Measurements from ENCODE around the gene WDR18. TPM values are rescaled to one million over a fixed set of nuclear protein-coding genes. Genes with fewer than 3 reads are reported as not detected.

WDR18 gene
- total and polyA plus RNA-seq, 2 experiments from 2014 or later: 155 to 157 TPM

DNA sequence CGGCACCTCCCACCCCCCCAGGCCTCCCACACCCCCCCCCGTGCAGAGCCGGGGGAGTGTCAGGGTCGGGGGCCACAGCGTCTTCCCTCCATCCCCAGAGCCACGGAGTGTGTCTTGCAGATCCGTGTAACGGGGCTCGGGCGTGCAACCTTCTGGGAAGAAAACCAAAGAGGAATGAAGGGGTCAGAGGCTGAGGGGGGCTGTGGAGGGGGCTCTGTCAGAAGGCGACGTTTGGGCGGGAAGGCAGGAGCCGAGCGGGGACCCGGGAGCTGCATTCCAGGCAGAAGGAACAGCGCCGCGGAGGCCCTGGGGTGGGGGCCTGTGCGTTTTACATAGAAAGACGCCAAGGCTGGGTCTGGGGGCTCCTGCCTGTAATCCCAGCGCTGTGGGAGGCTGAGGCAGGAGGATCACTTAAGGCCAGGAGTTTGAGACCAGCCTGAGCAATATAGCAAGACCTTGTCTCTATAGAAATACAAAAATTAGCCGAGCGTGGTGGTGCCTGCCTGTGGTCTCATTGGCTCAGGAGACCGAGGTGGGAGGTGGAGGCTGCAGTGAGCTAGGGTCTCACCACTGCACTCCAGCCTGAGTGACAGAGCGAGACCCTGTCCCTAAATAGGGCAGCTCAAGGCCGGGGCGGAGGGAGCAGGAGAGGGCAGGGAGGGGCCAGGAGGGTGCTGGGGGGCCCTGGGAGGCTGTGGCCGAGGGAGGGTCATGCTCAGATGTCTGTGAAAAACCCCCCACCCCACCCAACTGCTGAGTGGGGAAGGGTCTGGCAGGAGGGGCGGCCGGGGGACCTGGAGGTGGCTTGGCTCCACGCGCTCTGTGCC, 30.5 kb upstream of the WDR18 start:
- H3K4me3 Mint-ChIP-seq: peak overlapping the region; percentile 17; the same call in 2 of the 3 replicates
- Histone ChIP-seq H4K20me1 (replicated peaks; ENCODE audit: insufficient read depth) (no peaks in the 10 kb centered on the region; the same call in 1 of the 2 replicates), H3K27me3 (ENCODE audit: insufficient read depth) (no peaks in the 10 kb centered on the region), H3K4me1 (ENCODE audit: insufficient read depth) (peaks cover 36% of the 10 kb centered on the region), H3K79me2 (replicated peaks; ENCODE audit: insufficient read depth) (peaks cover 41% of the 10 kb centered on the region), H3K9me2 (ENCODE audit: insufficient read depth) (no peaks in the 10 kb centered on the region), H3K4me3 (peak overlapping the region; percentile 47; the same call in 1 of the 2 replicates), H3K27ac (ENCODE audit: low read depth) (peak overlapping the region; percentile 86), H3K36me3 (ENCODE audit: insufficient read depth) (no peaks in the 10 kb centered on the region), H2AFZ (no peak overlapping the region; the same call in 1 of the 2 replicates), H3F3A (replicated peaks; ENCODE audit: low read depth) (peaks cover 17% of the 10 kb centered on the region; the same call in 1 of the 2 replicates), H3K4me2 (peak overlapping the region; percentile 82)
- H3K27me3 Mint-ChIP-seq (ENCODE audit: insufficient read depth, low read depth, poor library complexity): peaks cover 16% of the 10 kb centered on the region
- no peaks in the 10 kb centered on the region for H3K9me3 Mint-ChIP-seq
- no peaks in the 10 kb centered on the region for H3K36me3 Mint-ChIP-seq (ENCODE audit: low read depth)
- peaks cover 18% of the 10 kb centered on the region; the same call in 2 of the 3 replicates for H3K4me1 Mint-ChIP-seq
- H3K27ac Mint-ChIP-seq: peak overlapping the region; percentile 88
- ATAC-seq (peak; percentile 17), DNase-seq (ENCODE audit: low spot score) (peak; percentile 69)
- no peak for TF ChIP-seq CREB1 (CRISPR knock-in tag; IDR thresholded peaks at IDR 0.05; ENCODE audit: low read depth)
- TF ChIP-seq ETS1 (IDR thresholded peaks at IDR 0.05): no peak
- no peak for TF ChIP-seq POLR2AphosphoS5 (IDR thresholded peaks at IDR 0.05; ENCODE audit: low read depth)
- no peak for TF ChIP-seq NANOG (IDR thresholded peaks at IDR 0.05; ENCODE audit: borderline replicate concordance)
- TF ChIP-seq, protein P1, sequence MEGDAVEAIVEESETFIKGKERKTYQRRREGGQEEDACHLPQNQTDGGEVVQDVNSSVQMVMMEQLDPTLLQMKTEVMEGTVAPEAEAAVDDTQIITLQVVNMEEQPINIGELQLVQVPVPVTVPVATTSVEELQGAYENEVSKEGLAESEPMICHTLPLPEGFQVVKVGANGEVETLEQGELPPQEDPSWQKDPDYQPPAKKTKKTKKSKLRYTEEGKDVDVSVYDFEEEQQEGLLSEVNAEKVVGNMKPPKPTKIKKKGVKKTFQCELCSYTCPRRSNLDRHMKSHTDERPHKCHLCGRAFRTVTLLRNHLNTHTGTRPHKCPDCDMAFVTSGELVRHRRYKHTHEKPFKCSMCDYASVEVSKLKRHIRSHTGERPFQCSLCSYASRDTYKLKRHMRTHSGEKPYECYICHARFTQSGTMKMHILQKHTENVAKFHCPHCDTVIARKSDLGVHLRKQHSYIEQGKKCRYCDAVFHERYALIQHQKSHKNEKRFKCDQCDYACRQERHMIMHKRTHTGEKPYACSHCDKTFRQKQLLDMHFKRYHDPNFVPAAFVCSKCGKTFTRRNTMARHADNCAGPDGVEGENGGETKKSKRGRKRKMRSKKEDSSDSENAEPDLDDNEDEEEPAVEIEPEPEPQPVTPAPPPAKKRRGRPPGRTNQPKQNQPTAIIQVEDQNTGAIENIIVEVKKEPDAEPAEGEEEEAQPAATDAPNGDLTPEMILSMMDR (conservative IDR thresholded peaks at IDR 0.05; ENCODE audit: low read depth in 2 of 2): no peak
- no peak for TF ChIP-seq EZH2 (IDR thresholded peaks at IDR 0.05; ENCODE audit: low read depth, unreplicated experiment)
- TF ChIP-seq, protein P2, sequence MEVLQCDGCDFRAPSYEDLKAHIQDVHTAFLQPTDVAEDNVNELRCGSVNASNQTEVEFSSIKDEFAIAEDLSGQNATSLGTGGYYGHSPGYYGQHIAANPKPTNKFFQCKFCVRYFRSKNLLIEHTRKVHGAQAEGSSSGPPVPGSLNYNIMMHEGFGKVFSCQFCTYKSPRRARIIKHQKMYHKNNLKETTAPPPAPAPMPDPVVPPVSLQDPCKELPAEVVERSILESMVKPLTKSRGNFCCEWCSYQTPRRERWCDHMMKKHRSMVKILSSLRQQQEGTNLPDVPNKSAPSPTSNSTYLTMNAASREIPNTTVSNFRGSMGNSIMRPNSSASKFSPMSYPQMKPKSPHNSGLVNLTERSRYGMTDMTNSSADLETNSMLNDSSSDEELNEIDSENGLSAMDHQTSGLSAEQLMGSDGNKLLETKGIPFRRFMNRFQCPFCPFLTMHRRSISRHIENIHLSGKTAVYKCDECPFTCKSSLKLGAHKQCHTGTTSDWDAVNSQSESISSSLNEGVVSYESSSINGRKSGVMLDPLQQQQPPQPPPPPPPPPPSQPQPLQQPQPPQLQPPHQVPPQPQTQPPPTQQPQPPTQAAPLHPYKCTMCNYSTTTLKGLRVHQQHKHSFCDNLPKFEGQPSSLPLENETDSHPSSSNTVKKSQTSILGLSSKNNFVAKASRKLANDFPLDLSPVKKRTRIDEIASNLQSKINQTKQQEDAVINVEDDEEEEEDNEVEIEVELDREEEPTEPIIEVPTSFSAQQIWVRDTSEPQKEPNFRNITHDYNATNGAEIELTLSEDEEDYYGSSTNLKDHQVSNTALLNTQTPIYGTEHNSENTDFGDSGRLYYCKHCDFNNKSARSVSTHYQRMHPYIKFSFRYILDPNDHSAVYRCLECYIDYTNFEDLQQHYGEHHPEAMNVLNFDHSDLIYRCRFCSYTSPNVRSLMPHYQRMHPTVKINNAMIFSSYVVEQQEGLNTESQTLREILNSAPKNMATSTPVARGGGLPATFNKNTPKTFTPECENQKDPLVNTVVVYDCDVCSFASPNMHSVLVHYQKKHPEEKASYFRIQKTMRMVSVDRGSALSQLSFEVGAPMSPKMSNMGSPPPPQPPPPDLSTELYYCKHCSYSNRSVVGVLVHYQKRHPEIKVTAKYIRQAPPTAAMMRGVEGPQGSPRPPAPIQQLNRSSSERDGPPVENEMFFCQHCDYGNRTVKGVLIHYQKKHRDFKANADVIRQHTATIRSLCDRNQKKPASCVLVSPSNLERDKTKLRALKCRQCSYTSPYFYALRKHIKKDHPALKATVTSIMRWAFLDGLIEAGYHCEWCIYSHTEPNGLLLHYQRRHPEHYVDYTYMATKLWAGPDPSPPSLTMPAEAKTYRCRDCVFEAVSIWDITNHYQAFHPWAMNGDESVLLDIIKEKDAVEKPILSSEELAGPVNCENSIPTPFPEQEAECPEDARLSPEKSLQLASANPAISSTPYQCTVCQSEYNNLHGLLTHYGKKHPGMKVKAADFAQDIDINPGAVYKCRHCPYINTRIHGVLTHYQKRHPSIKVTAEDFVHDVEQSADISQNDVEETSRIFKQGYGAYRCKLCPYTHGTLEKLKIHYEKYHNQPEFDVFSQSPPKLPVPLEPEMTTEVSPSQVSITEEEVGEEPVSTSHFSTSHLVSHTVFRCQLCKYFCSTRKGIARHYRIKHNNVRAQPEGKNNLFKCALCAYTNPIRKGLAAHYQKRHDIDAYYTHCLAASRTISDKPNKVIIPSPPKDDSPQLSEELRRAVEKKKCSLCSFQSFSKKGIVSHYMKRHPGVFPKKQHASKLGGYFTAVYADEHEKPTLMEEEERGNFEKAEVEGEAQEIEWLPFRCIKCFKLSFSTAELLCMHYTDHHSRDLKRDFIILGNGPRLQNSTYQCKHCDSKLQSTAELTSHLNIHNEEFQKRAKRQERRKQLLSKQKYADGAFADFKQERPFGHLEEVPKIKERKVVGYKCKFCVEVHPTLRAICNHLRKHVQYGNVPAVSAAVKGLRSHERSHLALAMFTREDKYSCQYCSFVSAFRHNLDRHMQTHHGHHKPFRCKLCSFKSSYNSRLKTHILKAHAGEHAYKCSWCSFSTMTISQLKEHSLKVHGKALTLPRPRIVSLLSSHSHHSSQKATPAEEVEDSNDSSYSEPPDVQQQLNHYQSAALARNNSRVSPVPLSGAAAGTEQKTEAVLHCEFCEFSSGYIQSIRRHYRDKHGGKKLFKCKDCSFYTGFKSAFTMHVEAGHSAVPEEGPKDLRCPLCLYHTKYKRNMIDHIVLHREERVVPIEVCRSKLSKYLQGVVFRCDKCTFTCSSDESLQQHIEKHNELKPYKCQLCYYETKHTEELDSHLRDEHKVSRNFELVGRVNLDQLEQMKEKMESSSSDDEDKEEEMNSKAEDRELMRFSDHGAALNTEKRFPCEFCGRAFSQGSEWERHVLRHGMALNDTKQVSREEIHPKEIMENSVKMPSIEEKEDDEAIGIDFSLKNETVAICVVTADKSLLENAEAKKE (CRISPR knock-in tag; IDR thresholded peaks at IDR 0.05): no peak
- no peak for TF ChIP-seq STAT1 (IDR thresholded peaks at IDR 0.05; ENCODE audit: unreplicated experiment)
- TF ChIP-seq, protein P3, sequence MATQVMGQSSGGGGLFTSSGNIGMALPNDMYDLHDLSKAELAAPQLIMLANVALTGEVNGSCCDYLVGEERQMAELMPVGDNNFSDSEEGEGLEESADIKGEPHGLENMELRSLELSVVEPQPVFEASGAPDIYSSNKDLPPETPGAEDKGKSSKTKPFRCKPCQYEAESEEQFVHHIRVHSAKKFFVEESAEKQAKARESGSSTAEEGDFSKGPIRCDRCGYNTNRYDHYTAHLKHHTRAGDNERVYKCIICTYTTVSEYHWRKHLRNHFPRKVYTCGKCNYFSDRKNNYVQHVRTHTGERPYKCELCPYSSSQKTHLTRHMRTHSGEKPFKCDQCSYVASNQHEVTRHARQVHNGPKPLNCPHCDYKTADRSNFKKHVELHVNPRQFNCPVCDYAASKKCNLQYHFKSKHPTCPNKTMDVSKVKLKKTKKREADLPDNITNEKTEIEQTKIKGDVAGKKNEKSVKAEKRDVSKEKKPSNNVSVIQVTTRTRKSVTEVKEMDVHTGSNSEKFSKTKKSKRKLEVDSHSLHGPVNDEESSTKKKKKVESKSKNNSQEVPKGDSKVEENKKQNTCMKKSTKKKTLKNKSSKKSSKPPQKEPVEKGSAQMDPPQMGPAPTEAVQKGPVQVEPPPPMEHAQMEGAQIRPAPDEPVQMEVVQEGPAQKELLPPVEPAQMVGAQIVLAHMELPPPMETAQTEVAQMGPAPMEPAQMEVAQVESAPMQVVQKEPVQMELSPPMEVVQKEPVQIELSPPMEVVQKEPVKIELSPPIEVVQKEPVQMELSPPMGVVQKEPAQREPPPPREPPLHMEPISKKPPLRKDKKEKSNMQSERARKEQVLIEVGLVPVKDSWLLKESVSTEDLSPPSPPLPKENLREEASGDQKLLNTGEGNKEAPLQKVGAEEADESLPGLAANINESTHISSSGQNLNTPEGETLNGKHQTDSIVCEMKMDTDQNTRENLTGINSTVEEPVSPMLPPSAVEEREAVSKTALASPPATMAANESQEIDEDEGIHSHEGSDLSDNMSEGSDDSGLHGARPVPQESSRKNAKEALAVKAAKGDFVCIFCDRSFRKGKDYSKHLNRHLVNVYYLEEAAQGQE (IDR thresholded peaks at IDR 0.05; ENCODE audit: unreplicated experiment): no peak
- TF ChIP-seq ZNF114 (CRISPR knock-in tag; IDR thresholded peaks at IDR 0.05): no peak
- no peak for TF ChIP-seq ZNF331 (CRISPR knock-in tag; IDR thresholded peaks at IDR 0.05; ENCODE audit: low read depth)
- no peak for TF ChIP-seq EZH2phosphoT487 (IDR thresholded peaks at IDR 0.05; ENCODE audit: unreplicated experiment)
- TF ChIP-seq JUNB (IDR thresholded peaks at IDR 0.05; ENCODE audit: unreplicated experiment): no peak
